ENCODE measurements around the gene CSGALNACT2.

Gene CSGALNACT2

GRCh38 chr10:43128958-43129706 is 9.1 kb upstream of the CSGALNACT2 start:
- peak; percentile 69 for DNase-seq (ENCODE audit: low spot score)
- TF ChIP-seq CTCF (IDR thresholded peaks at IDR 0.05; ENCODE audit: borderline replicate concordance, control extremely low read depth, extremely low read depth, insufficient read depth, missing control alignments) = no peak
- in situ Hi-C loops (cut with MboI; ENCODE audit: low sequenced_read_pairs, unreplicated experiment) = no loop called here

GRCh38 chr10:43130770-43131171 is 7.5 kb upstream of the CSGALNACT2 start:
- DNase-seq (ENCODE audit: low spot score) = no peak
- TF ChIP-seq CTCF (IDR thresholded peaks at IDR 0.05; ENCODE audit: borderline replicate concordance, control extremely low read depth, extremely low read depth, insufficient read depth, missing control alignments) = no peak
- in situ Hi-C loops (cut with MboI; ENCODE audit: low sequenced_read_pairs, unreplicated experiment) = no loop called here

- in situ Hi-C loops (cut with MboI; ENCODE audit: low sequenced_read_pairs, unreplicated experiment) = no loop called here
- no peak for TF ChIP-seq CTCF (IDR thresholded peaks at IDR 0.05; ENCODE audit: borderline replicate concordance, control extremely low read depth, extremely low read depth, insufficient read depth, missing control alignments)
- DNase-seq (ENCODE audit: low spot score) = no peak
Measured at GRCh38 chr10:43131256-43131655, 7.0 kb upstream of the CSGALNACT2 start.

- no peak for TF ChIP-seq CTCF (IDR thresholded peaks at IDR 0.05; ENCODE audit: borderline replicate concordance, control extremely low read depth, extremely low read depth, insufficient read depth, missing control alignments)
- in situ Hi-C loops (cut with MboI; ENCODE audit: low sequenced_read_pairs, unreplicated experiment) = no loop called here
- DNase-seq (ENCODE audit: low spot score) = no peak
Measured at GRCh38 chr10:43131906-43132305, 6.3 kb upstream of the CSGALNACT2 start.

- in situ Hi-C loops (cut with MboI; ENCODE audit: low sequenced_read_pairs, unreplicated experiment) = no loop called here
- DNase-seq (ENCODE audit: low spot score) = no peak
- TF ChIP-seq CTCF (IDR thresholded peaks at IDR 0.05; ENCODE audit: borderline replicate concordance, control extremely low read depth, extremely low read depth, insufficient read depth, missing control alignments) = no peak
Measured at GRCh38 chr10:43132867-43133787, 5.1 kb upstream of the CSGALNACT2 start.

DNA sequence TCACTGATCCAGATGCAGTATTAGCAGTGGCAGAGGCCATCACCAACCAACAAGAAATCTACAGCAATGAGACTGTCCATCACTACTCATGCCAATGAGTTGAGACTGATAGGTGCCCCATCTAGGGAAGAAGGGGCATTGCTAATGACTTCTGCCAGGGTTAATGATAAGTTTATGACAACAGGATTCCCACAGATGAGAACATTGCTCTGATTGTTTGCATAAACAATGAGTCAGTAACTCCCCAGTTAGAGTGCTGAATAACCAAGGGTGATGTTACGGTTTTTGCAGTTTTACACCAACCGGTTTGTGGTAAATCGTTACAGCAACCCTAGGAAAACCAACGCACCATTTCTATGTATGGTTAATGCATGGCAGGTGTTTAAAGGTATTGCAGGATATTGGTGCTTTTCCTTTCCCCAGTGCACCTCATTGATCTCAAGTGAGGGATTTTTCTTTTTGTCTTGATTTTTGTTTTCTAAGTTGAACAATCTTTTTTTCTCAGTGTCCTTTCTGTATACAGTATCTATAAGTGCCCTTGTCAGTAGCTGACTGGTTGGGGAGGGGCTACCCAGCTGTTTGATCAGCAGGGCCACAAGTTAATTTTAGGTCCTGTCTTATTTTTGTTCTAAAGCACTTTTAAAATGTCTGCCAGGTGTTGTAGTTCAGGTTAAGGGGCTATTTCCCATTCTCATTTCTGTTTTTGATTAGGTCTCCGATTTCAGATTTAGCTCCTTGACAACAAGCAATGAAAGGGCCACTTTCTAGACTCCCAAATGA is 3.9 kb upstream of the CSGALNACT2 start:
- in situ Hi-C loops (cut with MboI; ENCODE audit: low sequenced_read_pairs, unreplicated experiment) = no loop called here
- DNase-seq (ENCODE audit: low spot score) = no peak

More for the DNA sequence above, 3.9 kb upstream of the CSGALNACT2 start:
- TF ChIP-seq CTCF (IDR thresholded peaks at IDR 0.05; ENCODE audit: borderline replicate concordance, control extremely low read depth, extremely low read depth, insufficient read depth, missing control alignments) = no peak
